HG03108 (cell line): Measurements from ENCODE around the gene HSPB6.
"Not testable (repeated sequence)": the region's sequence is repeated elsewhere in the genome, so short reads cannot be mapped to it uniquely, and the experiment has no call there.

Source experiments
- ATAC-seq: cut with Tn5 transposase; IDR thresholded peaks from one replicate; pipeline ENCODE4 v1.9.1; 2021; ENCODE audit warnings: moderate library complexity; ENCODE audit not compliant: unreplicated experiment

Gene HSPB6, protein sequence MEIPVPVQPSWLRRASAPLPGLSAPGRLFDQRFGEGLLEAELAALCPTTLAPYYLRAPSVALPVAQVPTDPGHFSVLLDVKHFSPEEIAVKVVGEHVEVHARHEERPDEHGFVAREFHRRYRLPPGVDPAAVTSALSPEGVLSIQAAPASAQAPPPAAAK

GRCh38 chr19:35756377-35757230 is at the start of gene HSPB6:
TSS of gene HSPB6 (minus strand) at chr19:35757029. CDS start at chr19:35757008, 21 bp downstream.
- ATAC-seq, result no peak

- no peak for ATAC-seq
Measured at GRCh38 chr19:35806597-35806996, 49.8 kb upstream of the HSPB6 start.

DNA sequence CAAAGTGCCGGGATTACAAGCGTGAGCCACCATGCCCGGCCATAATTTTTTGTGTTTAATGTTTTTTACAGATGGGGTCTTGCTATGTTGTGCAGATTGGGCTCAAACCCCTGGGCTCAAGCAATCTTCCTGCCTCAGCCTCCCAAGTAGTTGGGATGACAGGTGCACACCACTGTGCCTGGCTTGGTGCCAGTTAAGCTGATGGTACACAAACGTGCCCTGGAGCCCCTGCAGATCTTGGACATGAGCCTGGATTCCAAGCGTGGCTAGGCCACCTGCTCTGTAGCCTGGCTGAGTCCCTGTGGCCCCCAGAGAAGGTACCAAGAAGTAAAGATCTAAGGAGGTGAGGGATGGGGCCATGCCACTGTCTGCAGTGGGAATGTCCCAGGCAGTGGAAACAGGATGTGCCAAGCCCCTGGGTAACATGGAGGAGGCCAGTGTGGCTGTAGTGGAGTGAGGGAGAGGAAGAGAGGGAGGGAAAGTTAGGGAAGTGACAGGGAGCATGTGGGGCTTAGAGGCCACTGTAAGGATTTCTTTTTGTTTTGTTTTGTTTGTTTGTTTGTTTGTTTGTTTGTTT is 48.8 kb upstream of the HSPB6 start:
- ATAC-seq, result no peak

DNA sequence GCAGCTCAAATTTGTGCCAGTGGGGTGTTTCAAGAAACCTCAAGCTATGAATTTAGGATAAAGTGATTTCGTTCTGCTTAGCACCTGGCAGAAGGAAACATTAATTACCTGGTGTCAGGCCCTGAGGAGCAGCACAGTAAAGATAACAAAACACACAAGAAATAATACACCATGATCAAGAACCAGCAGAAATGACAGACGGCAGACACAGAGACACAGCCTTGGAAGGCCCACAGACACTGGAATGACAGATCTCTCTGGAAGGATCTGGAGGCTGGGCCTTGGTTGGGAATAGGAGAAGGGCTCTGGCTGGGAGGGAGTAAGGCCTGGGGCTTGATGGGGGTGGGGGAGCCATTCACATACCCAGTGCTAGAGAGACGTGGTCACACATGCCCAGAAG is 45.0 kb upstream of the HSPB6 start:
- ATAC-seq, result no peak

GRCh38 chr19:35797663-35798062 is 40.8 kb upstream of the HSPB6 start:
- no peak for ATAC-seq

- no peak for ATAC-seq
Measured at GRCh38 chr19:35796645-35797542, 40.1 kb upstream of the HSPB6 start.

GRCh38 chr19:35795564-35795963 is 38.7 kb upstream of the HSPB6 start:
- ATAC-seq, result not testable (repeated sequence)

- ATAC-seq, result no peak
Measured at GRCh38 chr19:35793381-35794165, 36.7 kb upstream of the HSPB6 start.

DNA sequence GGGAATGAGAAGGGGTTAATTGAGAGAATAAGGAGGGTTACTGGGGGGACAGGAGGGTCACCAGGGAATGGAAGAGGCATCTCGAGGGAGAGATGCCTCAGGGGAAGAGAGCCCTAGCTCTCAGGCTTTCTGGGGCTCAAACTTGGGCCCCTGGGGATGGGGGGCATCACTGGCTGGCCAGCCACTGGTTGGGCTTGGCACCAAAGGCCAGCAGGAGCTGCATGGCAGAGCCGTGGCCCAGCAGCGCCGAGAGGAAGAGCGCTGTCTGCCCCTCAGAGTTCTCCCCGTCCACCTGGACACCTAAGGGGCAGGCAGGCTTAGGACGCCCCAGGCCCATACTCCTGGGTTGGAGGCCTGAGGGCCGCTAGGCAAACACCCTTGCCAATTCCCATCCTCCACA is 36.1 kb upstream of the HSPB6 start:
- no peak for ATAC-seq

DNA sequence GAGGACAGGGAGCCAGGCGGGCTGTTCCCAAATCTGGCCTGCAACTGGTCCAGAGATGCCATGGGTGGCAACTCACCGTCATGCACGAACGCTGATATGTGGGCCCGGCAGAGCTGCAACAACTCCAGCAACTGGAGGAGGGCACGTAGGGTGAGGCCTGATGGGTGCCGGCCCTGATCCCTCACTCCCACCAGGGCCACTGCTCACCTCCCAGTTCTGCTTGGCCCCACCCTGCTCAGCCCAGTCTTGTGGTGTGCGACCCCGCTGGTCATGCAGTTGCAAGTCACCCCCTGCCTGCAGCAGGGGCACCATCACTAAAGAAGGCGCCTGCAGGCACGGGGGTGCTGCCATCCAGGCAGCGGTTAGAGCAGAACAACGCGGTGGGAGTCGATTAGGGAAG is 35.5 kb upstream of the HSPB6 start:
- no peak for ATAC-seq

GRCh38 chr19:35791814-35792279 is 35.0 kb upstream of the HSPB6 start:
- no peak for ATAC-seq

DNA sequence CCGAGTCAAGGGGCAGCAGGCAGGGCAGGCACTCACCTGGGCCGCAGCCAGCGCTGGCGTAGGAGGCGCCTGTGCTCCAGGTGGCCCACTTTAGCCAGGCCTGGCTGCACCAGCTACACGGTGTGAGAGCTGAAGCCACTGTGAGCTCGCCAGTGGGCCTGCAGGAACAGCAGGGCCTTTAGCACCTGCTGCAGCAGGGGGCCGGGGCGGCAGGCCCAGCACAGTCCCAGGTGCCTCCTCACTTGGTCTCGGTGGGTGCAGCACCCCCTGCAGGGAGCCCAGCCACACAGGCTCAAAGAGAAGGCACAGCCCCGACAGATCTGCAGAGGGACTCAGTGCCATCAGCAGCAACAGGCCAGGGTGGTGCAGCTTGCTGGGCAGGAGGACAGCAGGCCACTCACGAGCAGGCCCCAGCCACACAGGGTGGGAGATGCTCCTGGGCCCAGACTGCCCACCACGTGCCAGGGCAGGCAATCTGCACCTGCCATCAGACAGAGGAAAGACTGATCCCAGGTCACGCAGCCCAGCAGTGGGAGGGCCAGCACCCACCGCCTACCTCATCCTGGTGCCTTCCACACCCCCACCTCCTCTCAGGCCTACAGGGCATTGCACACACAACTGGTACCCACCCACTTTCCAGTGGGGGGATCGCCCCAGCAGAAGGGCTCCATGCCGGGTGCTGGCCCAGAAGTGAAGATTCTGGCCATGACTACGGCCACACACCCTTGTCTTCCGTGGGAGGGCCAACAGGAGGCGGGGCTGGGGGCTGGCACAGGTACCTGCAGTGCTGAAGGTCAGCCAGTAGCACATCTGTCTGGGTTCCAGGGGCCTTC is 34.4 kb upstream of the HSPB6 start:
- no peak for ATAC-seq

DNA sequence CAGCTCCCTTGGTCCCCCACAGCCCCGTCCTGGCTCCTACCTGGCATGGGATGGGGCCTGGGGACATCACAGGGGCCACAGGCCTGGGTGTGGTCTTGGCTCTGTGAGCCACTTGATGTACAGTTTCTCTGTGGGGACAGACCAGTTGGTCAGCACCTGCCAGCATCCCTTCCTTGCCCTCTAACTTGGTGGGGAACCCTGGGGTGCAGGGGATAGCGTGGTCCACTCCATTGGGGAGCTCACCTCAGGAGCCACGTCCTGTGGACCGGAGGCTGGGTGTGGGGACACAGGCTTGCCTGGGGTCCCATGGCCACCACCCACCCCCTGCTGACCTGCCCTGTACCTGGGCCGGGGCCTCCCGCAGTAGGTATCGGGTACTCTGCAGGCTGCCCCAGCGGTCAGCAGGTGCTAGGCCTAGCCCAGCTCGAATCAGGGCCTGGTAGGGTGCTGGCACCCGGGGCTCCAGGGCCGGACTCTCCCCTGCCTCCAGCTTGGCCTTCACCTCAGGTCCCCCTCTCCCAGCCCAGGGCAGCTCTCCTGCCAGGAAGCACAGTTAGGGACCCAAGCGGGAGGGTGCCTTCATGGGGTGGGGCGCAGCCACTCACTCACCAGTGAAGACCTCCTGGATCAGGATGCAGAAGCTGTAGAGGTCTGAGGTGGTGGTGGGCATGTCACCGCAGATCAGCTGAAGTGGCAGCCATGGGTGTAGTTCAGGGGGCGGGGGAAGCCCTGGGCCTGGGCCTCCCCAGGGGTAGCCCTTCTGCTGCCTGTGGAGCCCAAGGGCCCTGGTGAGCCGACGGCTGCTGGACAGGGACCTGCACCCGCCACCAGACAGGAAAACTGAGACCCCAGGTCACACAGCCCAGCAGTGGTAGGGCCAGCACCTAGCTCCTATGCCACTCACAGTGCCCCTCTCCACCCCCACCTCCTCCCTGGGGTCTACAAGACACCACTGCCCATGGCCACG is 33.4 kb upstream of the HSPB6 start:
- no peak for ATAC-seq

DNA sequence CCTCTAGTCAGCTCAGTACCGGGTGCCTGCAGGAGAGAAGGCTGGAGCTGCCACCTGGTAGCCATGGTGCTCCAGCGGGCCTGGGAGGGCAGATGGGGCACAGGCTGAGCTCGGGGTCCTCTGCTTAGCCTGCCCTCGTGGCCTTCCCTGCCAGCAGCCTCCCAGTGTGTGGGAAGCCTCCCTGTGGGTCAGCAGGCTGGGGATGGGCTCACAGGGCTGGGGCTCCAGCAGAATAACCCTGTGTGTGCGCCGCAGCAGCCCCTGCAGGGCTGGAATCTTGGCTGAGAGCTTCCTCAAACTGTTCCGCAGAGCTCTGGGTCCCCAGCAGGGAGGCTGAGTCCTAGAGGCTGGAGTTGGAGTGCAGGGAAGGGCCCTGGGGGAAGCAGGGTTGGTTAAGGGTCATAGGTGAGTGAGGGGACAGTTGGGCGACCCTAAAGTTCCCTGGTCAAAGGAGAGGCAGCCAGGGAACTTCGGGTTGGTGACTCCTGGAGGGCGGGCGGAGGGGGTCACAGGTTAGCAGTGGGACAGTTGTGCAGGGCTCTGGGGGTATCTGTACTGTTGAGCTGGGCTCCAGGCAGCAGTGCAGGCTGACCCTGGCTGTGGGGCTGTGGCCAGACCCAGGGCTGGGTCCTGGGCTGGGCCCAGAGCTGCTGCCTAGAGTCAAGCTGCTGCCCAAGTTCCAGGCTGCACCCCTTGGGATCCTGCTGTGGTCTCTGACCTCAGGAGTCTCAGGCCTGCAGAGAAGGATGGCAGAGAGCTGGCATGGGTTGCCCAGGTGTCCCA is 32.6 kb upstream of the HSPB6 start:
- no peak for ATAC-seq

DNA sequence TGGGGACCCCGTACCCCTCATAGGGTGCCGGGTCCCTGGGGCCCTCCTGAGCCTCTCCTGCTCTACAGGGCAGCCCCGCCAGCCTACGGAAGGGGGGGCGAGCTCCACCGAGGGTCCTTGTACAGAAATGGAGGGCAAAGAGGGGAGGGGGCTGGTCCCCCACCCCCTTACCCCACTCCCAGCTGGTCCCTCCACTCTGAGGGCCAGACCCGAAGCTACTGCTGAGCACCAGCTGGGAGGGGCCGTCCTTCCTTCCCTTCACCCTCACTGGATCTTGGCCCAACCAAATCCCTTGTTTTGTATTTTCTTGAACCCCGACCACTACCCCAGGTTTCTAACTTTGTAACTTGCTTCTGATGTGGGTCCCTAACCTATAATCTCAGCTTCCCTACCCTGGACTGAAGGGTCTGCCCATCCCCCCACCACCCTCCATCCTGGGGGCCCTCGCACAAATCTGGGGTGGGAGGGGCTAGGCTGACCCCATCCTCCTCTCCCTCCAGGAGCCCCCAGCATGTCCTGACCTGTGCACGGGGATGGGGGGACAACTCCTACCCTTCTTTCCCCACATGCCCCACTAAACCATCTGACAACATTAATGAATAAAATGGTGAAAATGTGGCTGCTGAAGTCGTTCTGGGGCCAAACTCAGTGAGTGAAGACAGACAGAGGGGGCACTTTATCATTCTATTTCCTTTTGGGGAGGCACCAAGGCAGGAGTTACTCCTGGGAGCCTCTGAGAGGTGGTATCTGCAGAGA is 31.6 kb upstream of the HSPB6 start:
- no peak for ATAC-seq

DNA sequence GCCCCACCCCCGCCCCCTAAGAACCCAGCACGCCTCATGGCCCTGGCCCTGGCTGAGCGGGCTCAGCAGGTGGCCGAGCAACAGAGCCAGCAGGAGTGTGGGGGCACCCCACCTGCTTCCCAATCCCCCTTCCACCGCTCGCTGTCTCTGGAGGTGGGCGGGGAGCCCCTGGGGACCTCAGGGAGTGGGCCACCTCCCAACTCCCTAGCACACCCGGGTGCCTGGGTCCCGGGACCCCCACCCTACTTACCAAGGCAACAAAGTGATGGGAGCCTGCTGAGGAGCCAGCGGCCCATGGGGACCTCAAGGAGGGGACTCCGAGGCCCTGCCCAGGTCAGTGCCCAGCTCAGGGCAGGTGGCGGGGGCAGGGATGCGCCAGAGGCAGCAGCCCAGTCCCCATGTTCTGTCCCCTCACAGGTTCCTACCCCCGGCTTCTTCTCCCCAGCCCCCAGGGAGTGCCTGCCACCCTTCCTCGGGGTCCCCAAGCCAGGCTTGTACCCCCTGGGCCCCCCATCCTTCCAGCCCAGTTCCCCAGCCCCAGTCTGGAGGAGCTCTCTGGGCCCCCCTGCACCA is 30.5 kb upstream of the HSPB6 start:
- ATAC-seq, result no peak
